Left ventricle myocardium inferior (tissue), 1 donor: ENCODE data around the gene RAMP3. TPM values are rescaled to one million over a fixed set of nuclear protein-coding genes. Genes with fewer than 3 reads are reported as not detected.
A peak's percentile ranks its signal among the peaks of the same experiment; 100 is the strongest.

Experiments
- DNase-seq: peaks from one replicate; pipeline ENCODE4 v3.0.0-alpha.2; 2020
- H3K27ac ChIP-seq: fragments of 200-600 bp; replicated peaks from 2 replicates; pipeline ENCODE4 v1.8.0; 2021
- H3K27me3 ChIP-seq: fragments of 200-600 bp; 2 replicates; pipeline ENCODE4 v1.8.0; 2021; ENCODE audit warnings: low read depth
- H3K36me3 ChIP-seq: fragments of 200-600 bp; 2 replicates; pipeline ENCODE4 v1.8.0; 2021
- H3K4me1 ChIP-seq: fragments of 200-600 bp; 2 replicates; pipeline ENCODE4 v1.8.0; 2021
- H3K4me3 ChIP-seq: fragments of 200-600 bp; 2 replicates; pipeline ENCODE4 v1.8.0; 2021; ENCODE audit warnings: mild to moderate bottlenecking, moderate library complexity
- H3K9me3 ChIP-seq: fragments of 200-600 bp; replicated peaks from 2 replicates; pipeline ENCODE4 v1.8.0; 2021
- intact Hi-C: fragments of 100-400 bp; cut with micrococcal nuclease; formaldehyde crosslinking; loops from one replicate; pipeline ENCODE4 v1.11.0; 2022
- total RNA-seq: library from RNA; stranded (reverse); fragmentation: NEBNext Ultra II Directional; extraction: Animal tissue kit (Norgen Biotek cat#: 25700); gene quantifications from one replicate; pipeline ENCODE4 v1.2.1, GENCODE V29; 2021
- TF ChIP-seq, protein P1 (sequence below): fragments of 200-600 bp; IDR thresholded peaks from 2 replicates; pipeline ENCODE4 v1.8.0; 2021; ENCODE audit warnings: antibody characterized with exemption, mild to moderate bottlenecking, borderline replicate concordance
- donor health status: DM: no; HTN: yes; CAD: no; lungs with severe emphysema.

Gene RAMP3
- total RNA-seq, 1 donor from 2014 or later: 30.7 TPM

DNA sequence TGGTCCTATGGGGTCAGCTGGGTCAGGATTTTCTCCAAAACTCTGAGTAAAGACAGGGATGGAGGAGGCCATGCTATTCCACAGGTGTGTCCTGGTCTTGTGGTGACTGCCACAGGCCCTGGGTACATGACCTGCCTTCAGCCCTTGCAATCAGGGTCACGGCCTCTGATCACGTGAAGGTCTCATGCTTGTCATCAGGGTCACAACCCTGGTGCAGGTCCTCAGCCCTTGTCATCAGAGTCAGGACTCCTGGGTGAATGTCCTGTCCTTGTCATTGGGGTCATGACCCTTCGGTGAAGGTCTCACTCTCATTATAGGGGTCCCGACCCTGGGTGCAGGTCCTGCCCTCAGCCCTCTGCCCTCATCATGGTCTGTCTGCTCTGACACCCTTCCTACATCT lies 24.2 kb upstream of the RAMP3 start:
- Histone ChIP-seq H3K9me3 (no peaks in the 10 kb centered on the region), H3K4me3 (no peak overlapping the region), H3K27ac (no peak overlapping the region), H3K36me3 (no peaks in the 10 kb centered on the region), H3K4me1 (no peaks in the 10 kb centered on the region), H3K27me3 (peaks cover 18% of the 10 kb centered on the region)
- TF ChIP-seq, protein P1, sequence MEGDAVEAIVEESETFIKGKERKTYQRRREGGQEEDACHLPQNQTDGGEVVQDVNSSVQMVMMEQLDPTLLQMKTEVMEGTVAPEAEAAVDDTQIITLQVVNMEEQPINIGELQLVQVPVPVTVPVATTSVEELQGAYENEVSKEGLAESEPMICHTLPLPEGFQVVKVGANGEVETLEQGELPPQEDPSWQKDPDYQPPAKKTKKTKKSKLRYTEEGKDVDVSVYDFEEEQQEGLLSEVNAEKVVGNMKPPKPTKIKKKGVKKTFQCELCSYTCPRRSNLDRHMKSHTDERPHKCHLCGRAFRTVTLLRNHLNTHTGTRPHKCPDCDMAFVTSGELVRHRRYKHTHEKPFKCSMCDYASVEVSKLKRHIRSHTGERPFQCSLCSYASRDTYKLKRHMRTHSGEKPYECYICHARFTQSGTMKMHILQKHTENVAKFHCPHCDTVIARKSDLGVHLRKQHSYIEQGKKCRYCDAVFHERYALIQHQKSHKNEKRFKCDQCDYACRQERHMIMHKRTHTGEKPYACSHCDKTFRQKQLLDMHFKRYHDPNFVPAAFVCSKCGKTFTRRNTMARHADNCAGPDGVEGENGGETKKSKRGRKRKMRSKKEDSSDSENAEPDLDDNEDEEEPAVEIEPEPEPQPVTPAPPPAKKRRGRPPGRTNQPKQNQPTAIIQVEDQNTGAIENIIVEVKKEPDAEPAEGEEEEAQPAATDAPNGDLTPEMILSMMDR: no peak
- no peak for DNase-seq
- intact Hi-C loops: loop anchor here (10.0 kb wide), 1 partner anchor 279 kb away; no protein-coding TSS in a partner anchor

DNA sequence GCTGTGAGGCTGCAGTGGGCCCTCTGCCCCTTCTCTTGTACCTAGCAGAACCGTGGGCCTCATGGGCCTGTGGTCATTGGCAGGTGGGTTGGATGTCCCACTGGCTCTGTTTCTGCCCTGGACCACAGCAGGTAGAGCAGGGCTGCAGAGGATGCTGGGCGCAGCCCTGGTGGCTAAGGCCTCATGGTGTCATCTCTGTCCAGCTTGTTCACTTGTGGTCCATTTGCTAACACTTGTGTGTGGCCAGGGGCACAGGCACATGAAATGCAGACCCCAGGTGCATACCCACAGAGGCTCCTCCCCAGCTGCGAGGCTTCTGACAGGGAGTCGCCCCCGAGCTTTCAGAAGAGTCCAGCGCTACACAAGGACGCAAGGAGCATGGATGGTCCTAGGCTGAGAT lies 23.7 kb upstream of the RAMP3 start:
- DNase-seq: no peak
- intact Hi-C loops: loop anchor here (10.0 kb wide), 1 partner anchor 279 kb away; no protein-coding TSS in a partner anchor
- H3K27ac ChIP-seq: no peak overlapping the region
- H3K9me3 ChIP-seq: no peaks in the 10 kb centered on the region
- H3K4me1 ChIP-seq: no peaks in the 10 kb centered on the region
- H3K36me3 ChIP-seq: no peaks in the 10 kb centered on the region
- H3K27me3 ChIP-seq: peaks cover 19% of the 10 kb centered on the region
- TF ChIP-seq, protein P1: no peak
- H3K4me3 ChIP-seq: no peak overlapping the region

DNA sequence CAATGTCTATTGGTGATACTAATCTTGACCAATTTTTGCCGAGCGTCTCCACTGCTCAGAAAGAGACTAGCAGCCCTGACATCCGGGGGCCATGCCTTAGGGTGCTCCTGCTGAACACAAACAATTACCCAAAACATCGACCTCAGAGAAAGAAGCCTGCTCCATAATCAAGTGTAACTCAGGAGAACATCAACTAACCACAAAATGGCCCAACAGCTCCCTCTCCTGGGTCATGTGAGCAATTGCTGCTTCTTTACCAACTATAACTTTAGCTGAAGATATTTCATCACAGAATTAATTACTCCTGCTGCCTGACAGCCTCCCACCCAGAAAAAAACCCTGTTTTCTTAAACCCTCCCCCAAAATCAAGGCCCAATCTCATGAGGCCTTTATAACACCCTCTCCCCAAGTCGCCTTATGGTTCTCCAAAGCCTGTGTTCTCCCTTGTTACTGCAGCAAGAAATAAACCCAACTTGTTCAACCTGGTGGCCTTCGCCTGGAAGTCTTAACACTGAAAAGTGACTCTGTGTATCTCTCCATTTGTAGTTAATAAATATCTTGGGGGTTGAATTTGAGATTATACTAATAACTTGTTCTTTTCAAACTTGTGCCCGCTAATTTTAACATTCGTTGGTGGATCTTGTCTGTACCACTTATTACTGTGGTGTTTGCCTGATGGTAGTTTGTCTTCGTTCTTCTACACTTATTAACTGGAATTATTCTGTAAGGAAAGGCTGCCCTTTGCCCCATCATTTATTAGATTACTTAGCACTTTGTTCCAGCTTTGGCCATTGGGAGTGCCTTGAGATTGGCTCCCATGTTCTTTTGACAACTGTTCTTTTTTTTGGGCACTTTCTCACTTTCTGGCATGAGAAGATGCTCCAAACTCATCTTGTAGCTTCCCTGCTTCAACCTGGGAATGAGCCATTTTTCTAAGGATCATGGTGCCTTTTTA lies 21.2 kb upstream of the RAMP3 start:
- Histone ChIP-seq H3K4me1 (no peaks in the 10 kb centered on the region), H3K36me3 (no peaks in the 10 kb centered on the region), H3K9me3 (no peaks in the 10 kb centered on the region), H3K27me3 (peaks cover 23% of the 10 kb centered on the region), H3K27ac (no peak overlapping the region), H3K4me3 (no peak overlapping the region)
- TF ChIP-seq, protein P1: peak; percentile 90
- intact Hi-C loops: loop anchor here (5.0 to 10.0 kb wide), 2 partner anchors 164 to 282 kb away; no protein-coding TSS in a partner anchor
- no peak for DNase-seq

DNA sequence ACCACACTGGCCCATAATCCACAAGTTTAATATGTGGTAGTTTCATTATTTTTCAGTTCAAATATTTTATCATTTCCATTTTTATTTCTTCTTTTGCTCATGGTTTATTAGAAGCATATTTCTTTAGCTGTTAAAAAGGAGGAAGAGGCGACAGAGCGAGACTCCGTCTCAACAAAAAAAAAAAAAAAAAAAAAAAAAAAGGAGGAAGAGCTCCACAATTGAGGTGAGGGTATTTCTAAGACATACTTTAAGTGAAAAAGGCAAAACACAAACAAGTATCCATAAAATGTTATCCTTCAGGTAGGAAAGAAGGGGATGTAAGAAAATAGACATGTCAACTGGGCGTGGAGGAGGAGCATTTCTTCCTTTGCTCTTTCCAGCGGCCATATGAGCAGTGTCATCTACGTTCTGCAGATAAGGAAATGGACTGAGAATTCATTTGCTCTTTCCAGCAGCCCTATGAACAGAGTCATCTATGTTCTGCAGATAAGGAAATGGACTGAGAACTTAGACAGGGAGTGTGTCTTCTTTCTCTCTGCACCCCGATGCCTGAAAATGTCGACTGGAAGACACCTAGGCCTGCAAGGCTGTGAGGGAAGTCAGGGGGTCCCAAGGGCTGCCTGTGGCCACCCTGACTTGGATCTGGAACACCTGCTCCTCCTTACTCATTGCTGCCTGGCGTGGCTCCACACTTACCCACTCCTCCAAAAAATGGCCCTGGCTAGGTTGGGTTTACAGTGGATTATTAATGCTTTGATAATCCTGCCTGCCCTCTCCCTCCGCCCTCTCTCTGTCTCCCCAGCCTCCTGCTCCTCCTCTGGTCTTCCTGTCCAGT lies 18.9 kb upstream of the RAMP3 start:
- Histone ChIP-seq H3K9me3 (no peaks in the 10 kb centered on the region), H3K4me3 (no peak overlapping the region), H3K27ac (no peak overlapping the region), H3K36me3 (no peaks in the 10 kb centered on the region), H3K4me1 (no peaks in the 10 kb centered on the region), H3K27me3 (peaks cover 15% of the 10 kb centered on the region)
- DNase-seq: no peak
- intact Hi-C loops: loop anchor here (5.0 to 10.0 kb wide), 2 partner anchors 166 to 284 kb away; no protein-coding TSS in a partner anchor
- TF ChIP-seq, protein P1: no peak

DNA sequence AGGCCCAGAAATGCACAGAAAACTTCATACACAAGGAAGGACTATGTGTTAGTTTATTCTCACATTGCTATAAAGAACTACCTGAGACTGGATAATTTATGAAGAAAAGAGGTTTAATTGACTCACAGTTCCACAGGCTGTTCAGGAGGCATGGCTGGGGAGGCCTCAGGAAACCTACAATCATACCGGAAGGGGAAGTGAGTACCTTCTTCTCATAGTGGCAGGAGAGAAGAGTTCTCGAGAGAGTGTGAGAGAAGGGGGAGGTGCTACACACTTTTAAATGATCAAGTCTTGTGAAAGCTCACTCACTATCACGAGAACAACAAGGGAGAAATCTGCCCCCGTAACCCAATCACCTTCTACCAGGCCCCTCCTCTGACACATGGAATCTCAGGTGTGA lies 16.8 kb upstream of the RAMP3 start:
- no peak overlapping the region for H3K4me3 ChIP-seq
- H3K27me3 ChIP-seq: peaks cover 28% of the 10 kb centered on the region
- no peaks in the 10 kb centered on the region for H3K36me3 ChIP-seq
- intact Hi-C loops: no loop called here
- H3K27ac ChIP-seq: no peak overlapping the region
- no peak for DNase-seq
- no peaks in the 10 kb centered on the region for H3K9me3 ChIP-seq
- H3K4me1 ChIP-seq: no peaks in the 10 kb centered on the region
- TF ChIP-seq, protein P1: no peak
